Measurements from ENCODE around the gene RETREG1.

RETREG1 gene

DNA sequence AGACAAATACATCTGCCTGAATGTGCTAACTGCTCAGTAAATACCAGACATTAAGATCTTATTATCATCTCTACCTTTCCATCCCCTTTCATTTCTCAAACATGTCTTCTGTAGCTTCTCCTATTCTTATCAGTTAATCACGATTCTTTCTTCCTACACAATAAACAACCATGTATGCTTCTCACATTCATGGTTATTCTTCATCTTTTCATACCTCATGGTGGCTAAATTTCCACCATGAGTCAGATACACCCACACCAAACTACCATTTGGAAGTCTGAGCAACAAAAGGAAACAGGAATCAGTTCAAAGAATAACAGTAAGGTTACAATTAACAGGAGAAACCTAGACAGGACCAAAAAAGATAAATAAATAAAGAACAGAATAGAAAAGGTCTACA lies 158.9 kb downstream of the RETREG1 start:
- no peak for DNase-seq (ENCODE audit: low read depth)
- no peak overlapping the region for H3K4me3 ChIP-seq (ENCODE audit: low read depth, low read length)
- TF ChIP-seq, protein P1, sequence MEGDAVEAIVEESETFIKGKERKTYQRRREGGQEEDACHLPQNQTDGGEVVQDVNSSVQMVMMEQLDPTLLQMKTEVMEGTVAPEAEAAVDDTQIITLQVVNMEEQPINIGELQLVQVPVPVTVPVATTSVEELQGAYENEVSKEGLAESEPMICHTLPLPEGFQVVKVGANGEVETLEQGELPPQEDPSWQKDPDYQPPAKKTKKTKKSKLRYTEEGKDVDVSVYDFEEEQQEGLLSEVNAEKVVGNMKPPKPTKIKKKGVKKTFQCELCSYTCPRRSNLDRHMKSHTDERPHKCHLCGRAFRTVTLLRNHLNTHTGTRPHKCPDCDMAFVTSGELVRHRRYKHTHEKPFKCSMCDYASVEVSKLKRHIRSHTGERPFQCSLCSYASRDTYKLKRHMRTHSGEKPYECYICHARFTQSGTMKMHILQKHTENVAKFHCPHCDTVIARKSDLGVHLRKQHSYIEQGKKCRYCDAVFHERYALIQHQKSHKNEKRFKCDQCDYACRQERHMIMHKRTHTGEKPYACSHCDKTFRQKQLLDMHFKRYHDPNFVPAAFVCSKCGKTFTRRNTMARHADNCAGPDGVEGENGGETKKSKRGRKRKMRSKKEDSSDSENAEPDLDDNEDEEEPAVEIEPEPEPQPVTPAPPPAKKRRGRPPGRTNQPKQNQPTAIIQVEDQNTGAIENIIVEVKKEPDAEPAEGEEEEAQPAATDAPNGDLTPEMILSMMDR (IDR thresholded peaks at IDR 0.05; ENCODE audit: control insufficient read depth, extremely low read depth, insufficient read depth) = no peak

DNA sequence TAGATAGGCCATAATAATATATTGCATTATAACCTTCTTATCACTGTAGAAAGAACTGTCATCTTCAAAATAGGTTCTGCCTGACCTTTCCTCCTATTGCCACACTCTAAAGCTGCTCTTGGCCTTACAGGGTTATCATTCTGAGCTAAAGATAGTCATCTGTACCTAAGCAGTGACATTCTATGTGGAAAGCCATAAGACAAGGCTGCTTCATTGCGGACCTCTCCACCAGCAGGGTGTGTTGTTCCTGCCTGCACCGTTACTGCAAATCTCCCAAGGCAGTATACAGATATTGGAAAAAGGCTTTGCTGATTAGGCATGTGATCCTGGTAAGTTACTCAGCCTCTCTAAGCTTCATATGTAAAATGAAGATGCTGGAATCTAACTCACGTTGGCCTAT lies 159.3 kb downstream of the RETREG1 start:
- no peak for DNase-seq (ENCODE audit: low read depth)
- no peak overlapping the region for H3K4me3 ChIP-seq (ENCODE audit: low read depth, low read length)
- TF ChIP-seq, protein P1 (IDR thresholded peaks at IDR 0.05; ENCODE audit: control insufficient read depth, extremely low read depth, insufficient read depth) = 0 out of 2 replicates have a peak, but pooled peaks have one; percentile 14

DNA sequence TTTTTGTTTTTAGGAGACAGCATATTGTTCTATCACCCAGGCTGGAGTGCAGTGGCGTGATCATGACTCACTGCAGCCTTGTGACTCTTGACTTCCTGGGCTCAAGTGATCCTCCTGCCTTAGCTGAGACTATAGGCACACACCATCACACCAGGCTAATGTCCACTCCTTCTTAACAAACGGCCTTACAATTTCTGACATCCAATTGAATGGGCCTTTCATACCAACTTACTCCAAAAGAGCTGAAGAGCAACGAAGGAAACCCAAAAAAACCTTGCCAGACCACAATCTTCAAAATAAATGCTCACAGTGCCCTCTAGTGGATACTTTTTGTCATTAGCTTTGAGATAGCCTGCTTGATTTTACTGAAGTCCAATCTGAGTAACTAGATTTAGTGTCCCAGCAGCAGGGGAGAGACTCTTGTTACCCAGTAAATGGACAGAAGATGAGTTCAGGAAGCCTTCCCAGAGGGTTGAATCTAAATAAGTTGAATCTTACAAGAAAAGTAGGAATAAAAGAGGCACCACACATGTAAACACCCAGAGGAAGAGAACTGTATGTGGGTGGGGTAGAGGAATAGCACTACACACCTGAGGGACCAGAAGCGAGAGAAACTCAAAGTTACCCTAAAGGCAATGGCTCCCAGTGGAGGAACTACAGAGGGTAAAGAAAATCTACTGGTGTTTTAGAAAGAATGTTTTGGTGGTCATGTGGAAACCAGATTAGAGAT lies 160.5 kb downstream of the RETREG1 start:
- DNase-seq (ENCODE audit: low read depth) = peak; percentile 53
- TF ChIP-seq, protein P1 (IDR thresholded peaks at IDR 0.05; ENCODE audit: control insufficient read depth, extremely low read depth, insufficient read depth) = peak; percentile 67
- no peak overlapping the region for H3K4me3 ChIP-seq (ENCODE audit: low read depth, low read length)

DNA sequence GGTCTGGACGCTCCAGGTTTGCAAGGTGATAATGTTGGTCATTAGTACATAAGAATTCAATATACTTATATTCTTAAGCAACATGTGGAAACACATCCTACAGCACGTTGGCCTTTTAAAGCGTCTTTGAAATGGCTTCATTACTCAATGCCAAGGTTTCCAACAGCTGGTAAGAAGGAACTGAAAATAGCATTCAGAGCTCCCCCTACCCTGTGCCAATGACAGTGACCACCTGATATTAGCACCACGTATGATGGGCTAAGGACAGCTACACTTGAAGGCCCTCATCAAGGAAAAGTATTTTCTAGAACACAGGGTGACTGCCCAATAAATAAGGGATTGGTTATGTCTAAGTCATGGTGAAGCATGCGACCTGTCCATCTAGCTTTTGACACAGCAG lies 161.1 kb downstream of the RETREG1 start:
- TF ChIP-seq, protein P1 (IDR thresholded peaks at IDR 0.05; ENCODE audit: control insufficient read depth, extremely low read depth, insufficient read depth) = no peak
- no peak overlapping the region for H3K4me3 ChIP-seq (ENCODE audit: low read depth, low read length)
- DNase-seq (ENCODE audit: low read depth) = no peak

DNA sequence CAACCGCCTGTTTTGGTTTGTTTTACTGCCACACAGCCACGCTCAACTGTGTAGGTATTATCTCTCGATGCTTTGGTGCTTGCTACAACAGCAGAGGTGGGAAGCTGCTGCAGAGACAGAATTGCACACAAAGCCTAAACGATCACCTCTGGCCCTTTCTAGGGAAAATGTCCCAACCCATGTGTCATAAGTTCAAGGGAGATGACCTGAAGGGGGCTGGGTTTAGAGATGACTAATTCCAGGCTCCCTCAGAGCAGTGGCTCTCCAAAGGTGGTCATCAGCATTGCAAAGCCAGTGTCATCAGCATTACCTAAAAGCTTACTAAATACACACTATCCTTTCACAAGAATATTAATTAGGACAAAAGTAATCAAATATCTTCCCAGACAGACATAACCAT lies 162.1 kb downstream of the RETREG1 start:
- TF ChIP-seq, protein P1 (IDR thresholded peaks at IDR 0.05; ENCODE audit: control insufficient read depth, extremely low read depth, insufficient read depth) = no peak
- no peak for DNase-seq (ENCODE audit: low read depth)
- no peak overlapping the region for H3K4me3 ChIP-seq (ENCODE audit: low read depth, low read length)

DNA sequence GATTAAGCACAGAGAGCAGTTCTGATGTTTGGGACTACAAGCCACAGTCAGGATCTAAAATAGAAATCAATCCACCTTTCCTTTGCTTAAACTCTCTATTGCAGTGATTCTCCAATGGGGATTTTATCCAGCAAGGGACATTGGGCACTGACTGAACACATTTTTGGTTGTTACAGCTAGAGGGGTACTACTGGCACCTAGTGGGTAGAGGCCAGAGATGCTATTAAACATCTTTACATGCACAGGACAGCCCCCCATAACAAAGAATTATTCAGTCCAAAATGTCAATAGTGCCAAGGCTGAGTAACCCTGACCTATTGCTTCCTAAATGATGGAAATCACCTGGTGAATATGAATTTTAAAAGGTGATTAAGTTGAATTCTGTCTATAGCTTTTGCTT lies 163.2 kb downstream of the RETREG1 start:
- DNase-seq (ENCODE audit: low read depth) = no peak
- TF ChIP-seq, protein P1 (IDR thresholded peaks at IDR 0.05; ENCODE audit: control insufficient read depth, extremely low read depth, insufficient read depth) = peak; percentile 35
- no peak overlapping the region for H3K4me3 ChIP-seq (ENCODE audit: low read depth, low read length)

DNA sequence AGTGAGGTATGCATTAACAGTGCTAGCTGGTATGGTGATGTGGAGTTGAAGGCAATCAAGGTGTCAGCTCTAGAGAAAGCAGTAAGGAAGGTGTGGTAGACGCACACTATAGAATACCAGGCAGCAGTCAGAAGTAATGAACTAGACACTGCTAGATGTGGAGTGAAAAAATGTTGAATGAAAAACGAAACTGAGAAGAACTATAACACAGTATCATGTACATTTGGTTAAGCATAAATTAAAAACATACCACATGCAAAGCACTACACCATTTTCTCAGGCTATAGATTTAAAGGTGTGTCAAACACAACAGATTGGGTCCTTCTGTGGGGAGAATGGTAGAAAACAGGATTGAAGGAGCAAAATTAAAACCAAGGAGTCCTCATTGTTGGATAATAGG lies 166.6 kb downstream of the RETREG1 start:
- DNase-seq (ENCODE audit: low read depth) = no peak
- TF ChIP-seq, protein P1 (IDR thresholded peaks at IDR 0.05; ENCODE audit: control insufficient read depth, extremely low read depth, insufficient read depth) = no peak
- H3K4me3 ChIP-seq (ENCODE audit: low read depth, low read length) = no peak overlapping the region

All from LNCaP clone FGC (cell line).